Jurkat, Clone E6-1 (cell line): ENCODE data around the gene ZNF559.

Experiments
- DNase-seq: peaks from one replicate; pipeline ENCODE4 v3.0.0-alpha.2; 2011; ENCODE audit warnings: low read depth, low spot score
- H3K4me3 ChIP-seq: 2 replicates; pipeline ENCODE4 v1.5.1; 2011; ENCODE audit warnings: mild to moderate bottlenecking, low read length, control low read depth, moderate library complexity

ZNF559 gene

DNA sequence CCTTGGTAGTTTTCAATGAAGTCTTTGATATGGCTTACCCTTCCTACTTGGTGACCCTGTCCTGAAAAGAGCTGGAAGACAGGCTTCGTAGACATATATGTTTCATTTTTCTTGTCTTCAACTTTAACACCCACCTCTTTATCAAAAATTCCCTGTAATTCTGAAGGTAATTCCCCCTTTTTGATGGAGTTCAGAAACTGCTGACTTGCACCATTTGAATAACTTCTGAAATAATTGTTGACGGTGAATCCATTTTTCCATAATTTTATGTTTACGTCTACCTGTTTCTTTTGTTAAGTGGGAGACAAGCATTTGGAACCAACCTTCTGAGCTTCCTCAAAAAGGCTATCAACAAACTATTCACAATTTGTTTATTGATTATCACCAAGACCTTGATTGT is 24.3 kb downstream of the ZNF559 start:
- H3K4me3 ChIP-seq, result no peak overlapping the region
- DNase-seq, result no peak

DNA sequence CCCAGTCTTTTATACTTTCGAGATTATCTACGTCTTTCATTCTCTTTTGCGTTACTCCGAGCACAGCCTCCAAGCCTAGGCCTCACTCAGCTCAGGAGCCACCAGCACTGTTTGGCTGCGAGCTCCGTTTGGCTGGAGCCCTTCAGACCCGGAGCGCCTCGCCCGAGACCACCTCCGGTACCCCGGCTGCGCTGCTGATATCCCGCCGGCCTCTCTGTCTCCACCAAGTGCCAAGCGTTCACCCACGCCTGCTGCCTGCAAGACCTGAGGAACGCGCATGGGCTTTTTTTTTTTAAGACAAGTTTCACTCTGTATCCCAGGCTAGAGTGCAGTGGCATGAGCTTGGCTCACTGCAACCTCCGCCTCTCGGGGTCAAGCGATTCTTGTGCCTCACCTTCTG is 24.7 kb downstream of the ZNF559 start:
- no peak overlapping the region for H3K4me3 ChIP-seq
- no peak for DNase-seq

DNA sequence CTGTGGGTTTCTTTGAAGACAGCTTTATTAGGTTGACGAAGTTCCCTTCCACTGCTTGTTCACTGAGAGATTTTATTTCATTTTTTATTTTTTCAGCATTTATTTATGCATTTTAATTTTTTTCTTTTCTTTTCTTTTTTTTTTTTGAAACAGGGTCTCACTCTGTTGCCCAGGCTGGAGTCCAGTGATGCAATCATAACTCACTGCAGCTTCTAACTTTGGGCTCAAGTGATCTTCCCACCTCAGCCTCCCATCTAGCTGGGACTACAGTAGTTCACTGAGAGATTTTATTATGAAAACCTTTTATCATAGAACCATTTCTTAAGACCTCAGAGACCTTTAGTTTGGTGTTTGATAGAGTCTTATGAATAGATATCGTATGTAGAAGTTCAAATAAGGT is 28.5 kb downstream of the ZNF559 start:
- H3K4me3 ChIP-seq, result no peak overlapping the region
- DNase-seq, result no peak

DNA sequence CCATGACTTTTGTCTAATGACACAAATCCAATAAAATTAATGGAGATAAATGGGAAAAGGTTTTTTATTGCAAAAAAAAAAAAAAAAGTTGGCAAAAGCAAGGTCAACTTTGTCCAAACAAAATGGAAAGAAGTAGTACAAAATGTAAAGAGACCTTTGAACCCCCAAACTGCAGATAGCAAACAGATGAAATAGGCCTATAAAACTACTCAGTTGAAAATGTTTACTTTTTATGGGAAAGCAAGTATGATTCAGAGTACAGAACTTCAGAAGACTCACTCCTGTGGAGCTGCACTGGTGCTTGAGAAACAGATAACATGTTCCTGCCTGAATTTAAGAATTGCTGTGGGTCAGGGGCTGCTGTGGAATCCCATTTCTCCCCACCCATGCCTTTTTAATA is 29.0 kb downstream of the ZNF559 start:
- no peak for DNase-seq
- H3K4me3 ChIP-seq, result no peak overlapping the region

DNA sequence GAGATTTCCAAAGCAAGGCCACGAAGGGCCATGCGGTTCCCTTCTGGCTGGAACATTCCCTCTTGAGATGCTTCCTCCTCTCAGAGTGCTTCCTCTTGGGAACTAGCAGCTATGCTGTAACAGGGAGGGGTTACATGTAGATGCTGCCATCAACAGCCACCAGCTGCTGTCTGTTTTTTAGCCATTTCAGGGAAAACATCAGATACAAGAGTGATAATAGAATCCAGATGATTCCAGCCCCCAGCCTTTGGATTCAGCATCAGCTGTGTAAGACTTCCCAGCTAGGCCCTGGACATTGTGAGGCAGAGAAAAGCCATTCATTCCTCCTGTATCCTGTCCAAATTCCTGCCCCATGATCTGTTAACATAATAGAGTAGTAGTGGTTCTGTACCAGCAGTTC is 30.7 kb downstream of the ZNF559 start:
- DNase-seq, result no peak
- no peak overlapping the region for H3K4me3 ChIP-seq

DNA sequence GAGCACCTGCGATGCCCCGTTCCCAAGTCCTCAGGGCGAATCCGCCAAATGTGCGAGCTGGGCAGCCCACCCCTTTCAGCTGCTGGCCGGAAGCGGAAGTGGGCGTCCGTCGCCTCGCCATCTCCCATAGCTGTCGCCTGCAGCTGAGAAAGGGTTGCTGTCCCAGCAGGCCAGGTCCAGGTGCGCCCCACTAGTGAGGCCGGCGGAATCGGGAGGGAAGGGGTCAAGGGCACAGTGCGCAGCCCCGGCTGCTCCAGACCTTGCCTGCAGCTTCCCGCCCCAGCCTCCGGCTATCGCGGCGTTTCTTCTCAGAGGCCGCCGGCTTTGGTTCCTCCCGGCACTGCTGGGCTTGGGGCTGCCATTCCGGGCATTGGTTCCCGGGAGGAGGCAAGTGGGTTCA is 38.9 kb downstream of the ZNF559 start, which contains the start of gene ZNF177:
Gene ZNF177 (plus strand): TSS at position 109 of the 400 bp plus-strand sequence. CDS start 15,299 bp downstream, outside the sequence.
- no peak within 1 kb of the TSS for H3K4me3 ChIP-seq
- DNase-seq, result no peak

DNA sequence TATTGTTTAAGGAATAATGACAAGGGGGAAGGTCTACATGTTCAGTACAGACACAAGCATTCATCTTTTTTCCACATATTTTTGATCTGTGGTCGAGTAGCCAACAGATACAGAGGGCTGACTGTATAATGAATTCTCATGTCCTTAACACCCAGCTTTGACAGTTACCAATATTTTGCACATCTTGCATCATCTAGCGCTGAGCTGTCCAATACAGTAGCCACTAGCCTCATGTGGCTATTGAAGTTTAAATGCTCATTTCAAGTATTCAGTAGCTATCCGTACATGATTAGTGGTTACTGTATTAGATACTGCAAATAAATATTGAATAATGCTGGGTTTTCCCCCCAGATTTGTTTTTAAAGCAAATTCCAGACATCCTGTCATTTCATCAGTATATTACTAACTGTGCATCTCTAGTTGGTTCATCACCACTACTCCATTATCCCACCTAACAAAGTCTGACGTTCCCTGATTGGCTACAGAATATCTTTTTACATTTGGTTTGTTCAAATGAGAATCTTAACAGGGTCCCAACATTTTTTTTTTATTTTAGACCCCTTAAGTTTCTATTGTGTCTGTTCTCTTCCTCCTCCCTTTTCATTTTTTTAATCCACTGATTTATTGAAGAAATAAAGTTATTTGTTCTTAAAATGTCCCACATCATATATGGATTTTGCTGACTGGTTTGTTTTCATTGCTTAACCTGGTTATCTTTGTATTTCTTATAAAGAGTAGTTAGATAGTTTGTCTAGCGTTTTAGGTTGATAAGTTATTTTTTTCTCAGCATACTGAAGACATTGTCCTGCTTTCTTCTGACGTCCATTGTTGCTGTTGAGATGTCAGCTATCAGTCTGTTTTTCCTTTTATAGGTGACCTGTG is 47.0 kb downstream of the ZNF559 start:
- no peak for DNase-seq
- no peak overlapping the region for H3K4me3 ChIP-seq

DNA sequence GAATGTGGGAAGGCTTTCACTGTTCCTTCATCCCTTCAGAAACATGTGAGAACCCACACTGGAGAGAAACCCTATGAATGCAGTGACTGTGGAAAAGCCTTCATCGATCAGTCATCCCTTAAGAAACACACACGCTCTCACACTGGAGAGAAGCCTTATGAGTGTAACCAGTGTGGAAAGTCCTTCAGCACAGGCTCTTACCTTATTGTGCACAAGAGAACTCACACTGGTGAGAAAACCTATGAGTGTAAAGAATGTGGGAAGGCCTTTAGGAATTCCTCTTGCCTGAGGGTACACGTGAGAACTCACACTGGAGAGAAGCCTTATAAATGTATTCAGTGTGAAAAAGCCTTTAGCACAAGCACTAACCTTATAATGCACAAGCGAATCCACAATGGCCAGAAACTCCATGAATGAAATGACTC is 57.4 kb downstream of the ZNF559 start:
- no peak for DNase-seq
- no peak overlapping the region for H3K4me3 ChIP-seq
